ENCODE measurements around the gene SAMD11. TPM values are rescaled to one million over a fixed set of nuclear protein-coding genes. Genes with fewer than 3 reads are reported as not detected.
"Not testable (repeated sequence)": the region's sequence is repeated elsewhere in the genome, so short reads cannot be mapped to it uniquely, and the experiment has no call there.

The SAMD11 gene
- total RNA-seq, result not detected

GRCh38 chr1:923131-923990 lies at the start of gene SAMD11:
SAMD11 (plus strand) TSS chr1:923923; CDS start chr1:924432, 509 bp downstream.
- H3K4me1 Mint-ChIP-seq, result peaks cover 9% of the 10 kb centered on the region
- no peak within 1 kb of the TSS for H3K27ac Mint-ChIP-seq
- H3K4me3 Mint-ChIP-seq, result peak within 1 kb of the TSS; percentile 70
- peak; percentile 72 for DNase-seq
- no peaks in the 10 kb centered on the region for H3K36me3 Mint-ChIP-seq
- no peaks in the 10 kb centered on the region for H3K9me3 Mint-ChIP-seq
- peaks cover 72% of the 10 kb centered on the region for H3K27me3 Mint-ChIP-seq

- not testable (repeated sequence) for H3K27ac Mint-ChIP-seq, DNase-seq, H3K9me3 Mint-ChIP-seq, H3K4me1 Mint-ChIP-seq, H3K27me3 Mint-ChIP-seq, H3K4me3 Mint-ChIP-seq, H3K36me3 Mint-ChIP-seq
Observed at GRCh38 chr1:876428-877208, 47.1 kb upstream of the SAMD11 start.

- H3K27me3 Mint-ChIP-seq, H3K4me3 Mint-ChIP-seq, H3K27ac Mint-ChIP-seq, H3K4me1 Mint-ChIP-seq, H3K36me3 Mint-ChIP-seq, DNase-seq, H3K9me3 Mint-ChIP-seq: not testable (repeated sequence)
Observed at GRCh38 chr1:877209-877986, 46.3 kb upstream of the SAMD11 start.

- not testable (repeated sequence) for H3K4me3 Mint-ChIP-seq, DNase-seq, H3K36me3 Mint-ChIP-seq, H3K9me3 Mint-ChIP-seq, H3K4me1 Mint-ChIP-seq, H3K27ac Mint-ChIP-seq
- peaks cover 35% of the 10 kb centered on the region for H3K27me3 Mint-ChIP-seq
Observed at GRCh38 chr1:880511-880910, 43.2 kb upstream of the SAMD11 start.

- DNase-seq, H3K9me3 Mint-ChIP-seq, H3K4me1 Mint-ChIP-seq, H3K36me3 Mint-ChIP-seq, H3K27ac Mint-ChIP-seq, H3K4me3 Mint-ChIP-seq: not testable (repeated sequence)
- H3K27me3 Mint-ChIP-seq, result peaks cover 39% of the 10 kb centered on the region
Observed at GRCh38 chr1:880915-881314, 42.8 kb upstream of the SAMD11 start.

- no peak for DNase-seq
- H3K4me1 Mint-ChIP-seq, result peaks cover 7% of the 10 kb centered on the region
- no peaks in the 10 kb centered on the region for H3K9me3 Mint-ChIP-seq
- H3K27ac Mint-ChIP-seq, result no peak overlapping the region
- no peaks in the 10 kb centered on the region for H3K36me3 Mint-ChIP-seq
- peaks cover 52% of the 10 kb centered on the region for H3K27me3 Mint-ChIP-seq
- H3K4me3 Mint-ChIP-seq, result no peak overlapping the region
Observed at GRCh38 chr1:886311-886710, 37.4 kb upstream of the SAMD11 start.

GRCh38 chr1:886760-887159 lies 37.0 kb upstream of the SAMD11 start:
- Mint-ChIP-seq H3K27me3 (peaks cover 52% of the 10 kb centered on the region), H3K36me3 (no peaks in the 10 kb centered on the region)

GRCh38 chr1:888297-888696 lies 35.4 kb upstream of the SAMD11 start:
- H3K4me3 Mint-ChIP-seq, result no peak overlapping the region
- H3K9me3 Mint-ChIP-seq, result no peaks in the 10 kb centered on the region
- H3K27ac Mint-ChIP-seq, result no peak overlapping the region
- no peak for DNase-seq
- no peaks in the 10 kb centered on the region for H3K36me3 Mint-ChIP-seq
- H3K4me1 Mint-ChIP-seq, result peaks cover 7% of the 10 kb centered on the region
- peaks cover 48% of the 10 kb centered on the region for H3K27me3 Mint-ChIP-seq

More at GRCh38 chr1:886760-887159, 37.0 kb upstream of the SAMD11 start:
- Mint-ChIP-seq H3K27ac (no peak overlapping the region), H3K4me3 (no peak overlapping the region), H3K9me3 (no peaks in the 10 kb centered on the region), H3K4me1 (peaks cover 7% of the 10 kb centered on the region)
- DNase-seq, result no peak

- H3K36me3 Mint-ChIP-seq, H3K27ac Mint-ChIP-seq, H3K4me1 Mint-ChIP-seq, H3K4me3 Mint-ChIP-seq, DNase-seq, H3K9me3 Mint-ChIP-seq: not testable (repeated sequence)
- H3K27me3 Mint-ChIP-seq, result peaks cover 44% of the 10 kb centered on the region
Observed at GRCh38 chr1:889774-890173, 33.9 kb upstream of the SAMD11 start.

- not testable (repeated sequence) for H3K4me3 Mint-ChIP-seq, H3K9me3 Mint-ChIP-seq, H3K36me3 Mint-ChIP-seq, DNase-seq, H3K27ac Mint-ChIP-seq, H3K4me1 Mint-ChIP-seq
- peaks cover 44% of the 10 kb centered on the region for H3K27me3 Mint-ChIP-seq
Observed at GRCh38 chr1:890234-890633, 33.5 kb upstream of the SAMD11 start.

GRCh38 chr1:890661-891060 lies 33.1 kb upstream of the SAMD11 start:
- Mint-ChIP-seq H3K27me3 (peaks cover 44% of the 10 kb centered on the region), H3K4me3 (no peak overlapping the region), H3K36me3 (no peaks in the 10 kb centered on the region), H3K27ac (no peak overlapping the region), H3K4me1 (peaks cover 7% of the 10 kb centered on the region), H3K9me3 (no peaks in the 10 kb centered on the region)
- DNase-seq, result no peak

GRCh38 chr1:897226-897625 lies 26.5 kb upstream of the SAMD11 start:
- H3K9me3 Mint-ChIP-seq, result peaks cover 14% of the 10 kb centered on the region
- no peak overlapping the region for H3K4me3 Mint-ChIP-seq
- no peak overlapping the region for H3K27ac Mint-ChIP-seq
- DNase-seq, result no peak
- H3K27me3 Mint-ChIP-seq, result peaks cover 70% of the 10 kb centered on the region
- H3K36me3 Mint-ChIP-seq, result peaks cover 4% of the 10 kb centered on the region
- peaks cover 8% of the 10 kb centered on the region for H3K4me1 Mint-ChIP-seq

GRCh38 chr1:897951-898350 lies 25.8 kb upstream of the SAMD11 start:
- not testable (repeated sequence) for H3K36me3 Mint-ChIP-seq, DNase-seq, H3K4me3 Mint-ChIP-seq, H3K4me1 Mint-ChIP-seq, H3K27ac Mint-ChIP-seq
- peaks cover 14% of the 10 kb centered on the region for H3K9me3 Mint-ChIP-seq
- H3K27me3 Mint-ChIP-seq, result peaks cover 68% of the 10 kb centered on the region

- peaks cover 4% of the 10 kb centered on the region for H3K36me3 Mint-ChIP-seq
- H3K4me1 Mint-ChIP-seq, result peaks cover 10% of the 10 kb centered on the region
- DNase-seq, result no peak
- H3K27ac Mint-ChIP-seq, result no peak overlapping the region
- H3K4me3 Mint-ChIP-seq, result no peak overlapping the region
- peaks cover 56% of the 10 kb centered on the region for H3K27me3 Mint-ChIP-seq
- H3K9me3 Mint-ChIP-seq, result peaks cover 14% of the 10 kb centered on the region
Observed at GRCh38 chr1:899636-900317, 23.9 kb upstream of the SAMD11 start.
